OCI-LY1 (cell line): ENCODE results near the gene LPIN3.

Experiments
- H2AFZ ChIP-seq: fragments of 200-600 bp; sonication (generic), shearing (Covaris generic); 2 replicates; pipeline ENCODE4 v1.6.0; 2014; ENCODE audit warnings: antibody characterized with exemption, mild to moderate bottlenecking, low read length
- H3F3A ChIP-seq: fragments of 200-600 bp; sonication (generic), shearing (Covaris generic); 2 replicates; pipeline ENCODE4 v1.6.0; 2014; ENCODE audit warnings: mild to moderate bottlenecking, antibody characterized with exemption, low read length, moderate library complexity; ENCODE audit not compliant: insufficient read depth
- H3K27ac ChIP-seq: fragments of 200-600 bp; sonication (generic); 2 replicates; pipeline ENCODE4 v1.5.1; 2014; ENCODE audit warnings: low read length, mixed run types, mild to moderate bottlenecking, low read depth; ENCODE audit not compliant: poor library complexity, severe bottlenecking
- H3K27me3 ChIP-seq: fragments of 200-600 bp; sonication (generic); 2 replicates; pipeline ENCODE4 v1.6.0; 2014; ENCODE audit warnings: antibody characterized with exemption, mild to moderate bottlenecking, low read length, moderate library complexity; ENCODE audit not compliant: insufficient read depth
- H3K36me3 ChIP-seq: fragments of 200-600 bp; sonication (generic); 2 replicates; pipeline ENCODE4 v1.6.1; 2014; ENCODE audit warnings: mild to moderate bottlenecking, antibody characterized with exemption, low read length, moderate library complexity, mixed read lengths; ENCODE audit not compliant: insufficient read depth
- H3K4me1 ChIP-seq: fragments of 200-600 bp; sonication (generic); 2 replicates; pipeline ENCODE4 v1.5.1; 2014; ENCODE audit warnings: mild to moderate bottlenecking, low read length, moderate library complexity; ENCODE audit not compliant: insufficient read depth, severe bottlenecking
- H3K4me2 ChIP-seq: fragments of 200-600 bp; sonication (generic), shearing (Covaris generic); 2 replicates; pipeline ENCODE4 v1.6.1; 2014; ENCODE audit warnings: low read length
- H3K4me3 ChIP-seq: fragments of 200-600 bp; sonication (generic); 2 replicates; pipeline ENCODE4 v1.5.1; 2014; ENCODE audit warnings: low read length, low read depth, mild to moderate bottlenecking, mixed read lengths; ENCODE audit not compliant: poor library complexity, severe bottlenecking
- H3K79me2 ChIP-seq: fragments of 200-600 bp; shearing (Covaris generic); 2 replicates; pipeline ENCODE4 v1.6.1; 2016; ENCODE audit warnings: mixed run types, low read length, mixed read lengths; ENCODE audit not compliant: insufficient read depth
- H3K9ac ChIP-seq: fragments of 200-600 bp; sonication (generic), shearing (Covaris generic); 2 replicates; pipeline ENCODE4 v1.6.1; 2014; ENCODE audit warnings: mild to moderate bottlenecking, low read length, mixed read lengths
- H3K9me2 ChIP-seq: fragments of 200-600 bp; sonication (generic), shearing (Covaris generic); 2 replicates; pipeline ENCODE4 v1.6.1; 2014; ENCODE audit warnings: low read depth, mild to moderate bottlenecking, low read length, mixed read lengths
- H3K9me3 ChIP-seq: fragments of 200-600 bp; shearing (Covaris generic); 2 replicates; pipeline ENCODE4 v1.6.1; 2014; ENCODE audit warnings: low read length, mixed read lengths
- H4K20me1 ChIP-seq: fragments of 200-600 bp; sonication (generic), shearing (Covaris generic); 2 replicates; pipeline ENCODE4 v1.6.0; 2016; ENCODE audit warnings: mild to moderate bottlenecking, low read length; ENCODE audit not compliant: insufficient read depth
- CTCF ChIP-seq: fragments of 200-600 bp; sonication (generic), shearing (Covaris generic); IDR thresholded peaks from 2 replicates; pipeline ENCODE4 v1.5.1; 2017; ENCODE audit warnings: mild to moderate bottlenecking, antibody characterized with exemption, low read length, moderate library complexity, mixed read lengths
- EZH2 ChIP-seq: fragments of 200-600 bp; sonication (generic), shearing (Covaris generic); IDR thresholded peaks from 2 replicates; pipeline ENCODE4 v1.8.0; 2017; ENCODE audit warnings: borderline replicate concordance, mixed run types, mild to moderate bottlenecking, antibody characterized with exemption, low read length, moderate library complexity, mixed read lengths

The LPIN3 gene

GRCh38 chr20:41363601-41364000 is 23.0 kb downstream of the LPIN3 start:
- Histone ChIP-seq H3K27ac (no peak overlapping the region), H2AFZ (no peak overlapping the region), H3K9me2 (no peaks in the 10 kb centered on the region), H3K27me3 (no peaks in the 10 kb centered on the region; the same call in 1 of the 2 replicates), H4K20me1 (no peaks in the 10 kb centered on the region), H3K4me1 (no peaks in the 10 kb centered on the region), H3K9ac (no peak overlapping the region), H3K79me2 (no peaks in the 10 kb centered on the region), H3F3A (no peaks in the 10 kb centered on the region), H3K4me2 (no peak overlapping the region), H3K4me3 (no peak overlapping the region), H3K9me3 (no peaks in the 10 kb centered on the region), H3K36me3 (no peaks in the 10 kb centered on the region)
- no peak for TF ChIP-seq EZH2
- no peak for TF ChIP-seq CTCF

DNA sequence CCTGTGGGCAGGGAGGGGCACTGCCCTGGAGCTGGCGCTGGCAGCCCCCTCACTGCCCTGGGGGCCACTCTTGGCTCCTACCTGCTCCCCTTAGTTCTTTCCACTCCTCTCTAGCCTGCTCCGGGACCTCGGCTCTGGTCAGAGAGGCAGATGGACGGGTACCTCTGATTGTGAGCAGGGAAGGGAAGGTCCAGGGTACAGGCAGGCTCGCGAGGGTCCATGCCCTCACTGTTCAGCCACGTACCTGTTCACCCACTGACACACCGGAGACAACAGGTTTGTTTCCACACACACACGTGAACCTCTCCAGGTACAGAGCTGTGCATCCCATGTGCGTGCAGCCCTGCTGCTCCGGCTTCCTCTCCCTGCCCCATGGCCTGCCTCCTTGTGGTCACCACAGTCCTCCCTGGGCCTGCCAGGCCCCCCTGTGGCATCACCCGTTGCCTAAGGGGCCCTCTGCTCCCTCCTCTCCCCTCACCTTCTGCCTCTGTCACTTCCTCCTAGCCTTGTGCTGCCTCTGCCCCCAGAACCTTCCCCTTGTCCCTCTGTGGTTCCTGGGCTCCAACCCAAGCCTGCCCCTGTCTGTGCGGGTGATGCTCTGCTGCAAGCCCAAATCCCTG is 23.7 kb downstream of the LPIN3 start:
- TF ChIP-seq CTCF = no peak
- TF ChIP-seq EZH2 = no peak
- Histone ChIP-seq H3K9ac (no peak overlapping the region), H3K4me1 (no peaks in the 10 kb centered on the region), H2AFZ (no peak overlapping the region), H4K20me1 (no peaks in the 10 kb centered on the region), H3F3A (no peaks in the 10 kb centered on the region), H3K4me3 (no peak overlapping the region), H3K27me3 (no peaks in the 10 kb centered on the region; the same call in 1 of the 2 replicates), H3K36me3 (no peaks in the 10 kb centered on the region), H3K9me2 (no peaks in the 10 kb centered on the region), H3K79me2 (no peaks in the 10 kb centered on the region), H3K9me3 (no peaks in the 10 kb centered on the region), H3K4me2 (no peak overlapping the region), H3K27ac (no peak overlapping the region)

DNA sequence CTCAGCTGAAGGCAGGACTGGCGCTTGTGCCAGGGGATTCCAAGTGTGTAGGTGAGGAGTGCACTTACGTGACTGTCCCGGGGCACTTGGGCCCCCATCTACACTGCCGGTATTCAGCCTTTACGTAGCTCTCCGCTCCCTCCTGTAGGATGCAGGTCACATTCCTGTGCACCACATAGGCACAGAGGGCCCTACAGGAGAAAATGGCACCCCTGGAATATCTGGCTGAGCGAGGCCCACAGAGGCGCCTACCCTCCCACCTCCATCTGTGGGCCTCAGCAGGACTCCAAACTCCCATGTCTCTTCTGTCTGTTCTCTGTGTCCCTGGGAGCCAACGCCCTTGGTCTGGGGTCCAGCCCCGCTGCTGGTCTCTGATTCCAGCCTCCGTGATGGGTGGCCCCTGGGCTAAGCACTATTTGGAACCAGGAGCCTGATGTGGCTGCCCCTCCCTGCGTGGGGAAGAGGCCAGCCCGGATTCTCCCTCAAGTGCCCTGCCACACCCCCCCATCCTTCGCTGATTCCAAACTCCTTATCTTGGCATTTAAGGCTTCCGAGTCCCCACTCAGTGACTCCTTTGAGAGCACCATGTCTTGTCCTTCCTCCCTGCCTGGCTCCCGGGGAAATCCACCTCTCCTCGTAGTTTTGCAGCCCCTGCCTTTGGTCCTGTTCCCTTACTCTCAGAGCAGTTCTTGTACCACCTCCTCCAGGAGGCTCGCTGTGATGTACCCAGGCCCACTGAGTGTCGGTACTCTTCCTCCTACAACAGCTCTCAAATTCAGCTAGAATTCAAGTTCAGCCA is 24.5 kb downstream of the LPIN3 start:
- no peaks in the 10 kb centered on the region for H3K9me3 ChIP-seq
- no peaks in the 10 kb centered on the region for H3F3A ChIP-seq
- H3K4me1 ChIP-seq = no peaks in the 10 kb centered on the region
- H3K36me3 ChIP-seq = no peaks in the 10 kb centered on the region
- no peaks in the 10 kb centered on the region for H3K9me2 ChIP-seq
- H3K27me3 ChIP-seq = no peaks in the 10 kb centered on the region; the same call in 1 of the 2 replicates
- no peak overlapping the region for H3K9ac ChIP-seq
- H3K79me2 ChIP-seq = no peaks in the 10 kb centered on the region
- no peak for TF ChIP-seq EZH2
- no peak for TF ChIP-seq CTCF
- H3K4me2 ChIP-seq = no peak overlapping the region
- H2AFZ ChIP-seq = no peak overlapping the region
- H4K20me1 ChIP-seq = no peaks in the 10 kb centered on the region
- H3K27ac ChIP-seq = no peak overlapping the region
- H3K4me3 ChIP-seq = no peak overlapping the region
